IMR-90 (cell line): ENCODE results near the gene MDH1B. TPM values are rescaled to one million over a fixed set of nuclear protein-coding genes. Genes with fewer than 3 reads are reported as not detected.

Experiments
- ATAC-seq: fragments of 200-7000 bp; cut with Tn5 transposase; 2 replicates; pipeline ENCODE4 v1.9.1; 2020; ENCODE audit warnings: low read depth, mild to moderate bottlenecking, moderate library complexity
- BruUV-seq: library from RNA; stranded (reverse); fragments of 400-500 nt; replicated peaks from 2 replicates; lab custom pipeline; 2021; lab: Mats Ljungman, UMichigan
- CTCF ChIA-PET: fragments of 300-600 bp; formaldehyde crosslinking; extraction: SDS; loops from one replicate; lab custom pipeline; 2021; ENCODE audit warnings: antibody characterized with exemption; lab: Yijun Ruan, JAX
- POLR2A ChIA-PET: fragments of 300-600 bp; sonication (Branson Sonifier 250); formaldehyde crosslinking; loops from one replicate; lab custom pipeline; 2022; ENCODE audit warnings: antibody characterized with exemption; ENCODE audit not compliant: unreplicated experiment; lab: Charles Lee
- DNase-seq: peaks from one replicate; pipeline ENCODE4 v3.0.0; 2013
- H2AFZ ChIP-seq: replicated peaks from 2 replicates; pipeline ENCODE3; 2013; ENCODE audit warnings: low read length, mild to moderate bottlenecking; ENCODE audit not compliant: poor library complexity
- H2AK5ac ChIP-seq: 2 replicates; pipeline ENCODE4 v1.6.1; 2013; ENCODE audit warnings: low read depth, low read length, inconsistent platforms
- H2AK9ac ChIP-seq: replicated peaks from 2 replicates; pipeline ENCODE3; 2013; ENCODE audit warnings: mild to moderate bottlenecking, low read depth, low read length, moderate library complexity; ENCODE audit not compliant: poor library complexity
- H2BK120ac ChIP-seq: 2 replicates; pipeline ENCODE4 v1.6.1; 2013; ENCODE audit warnings: low read depth, low read length, inconsistent platforms
- H2BK15ac ChIP-seq: 3 replicates; pipeline ENCODE4 v1.6.1; 2013; ENCODE audit warnings: low read depth, low read length, inconsistent platforms
- H2BK20ac ChIP-seq: 2 replicates; pipeline ENCODE4 v1.6.1; 2013; ENCODE audit warnings: low read depth, mild to moderate bottlenecking, inconsistent platforms, low read length, moderate library complexity
- H2BK5ac ChIP-seq: 2 replicates; pipeline ENCODE4 v1.6.1; 2013; ENCODE audit warnings: mild to moderate bottlenecking, low read depth, low read length, inconsistent platforms; ENCODE audit not compliant: poor library complexity, severe bottlenecking
- H3K14ac ChIP-seq: replicated peaks from 2 replicates; pipeline ENCODE4 v1.6.1; 2013; ENCODE audit warnings: low read depth, low read length, inconsistent platforms
- H3K18ac ChIP-seq: 2 replicates; pipeline ENCODE4 v1.6.1; 2013; ENCODE audit warnings: low read depth, low read length, control low read depth
- H3K23ac ChIP-seq: 2 replicates; pipeline ENCODE4 v1.6.1; 2013; ENCODE audit warnings: low read depth, low read length, inconsistent platforms
- H3K27ac ChIP-seq: 2 replicates; pipeline ENCODE4 v1.5.1; 2013; ENCODE audit warnings: mild to moderate bottlenecking, control low read depth, low read length; ENCODE audit not compliant: insufficient read depth
- H3K27me3 ChIP-seq: 2 replicates; pipeline ENCODE4 v1.6.1; 2013; ENCODE audit warnings: low read length; ENCODE audit not compliant: control insufficient read depth, insufficient read depth
- H3K36me3 ChIP-seq: 2 replicates; pipeline ENCODE4 v1.6.1; 2013; ENCODE audit warnings: low read length, mixed read lengths; ENCODE audit not compliant: control insufficient read depth, insufficient read depth
- H3K4ac ChIP-seq: 2 replicates; pipeline ENCODE4 v1.6.1; 2013; ENCODE audit warnings: low read depth, low read length, inconsistent platforms
- H3K4me1 ChIP-seq: 2 replicates; pipeline ENCODE4 v1.6.1; 2013; ENCODE audit warnings: low read length, mixed read lengths; ENCODE audit not compliant: control insufficient read depth, insufficient read depth
- H3K4me2 ChIP-seq: 2 replicates; pipeline ENCODE4 v1.6.1; 2013; ENCODE audit warnings: low read depth, mild to moderate bottlenecking, control low read depth, low read length, moderate library complexity
- H3K4me3 ChIP-seq: 2 replicates; pipeline ENCODE4 v1.5.1; 2013; ENCODE audit warnings: low read depth, mild to moderate bottlenecking, control low read depth, low read length, moderate library complexity; ENCODE audit not compliant: insufficient read depth
- H3K56ac ChIP-seq: 2 replicates; pipeline ENCODE4 v1.6.1; 2013; ENCODE audit warnings: low read length, inconsistent platforms; ENCODE audit not compliant: insufficient read depth; ENCODE audit errors: extremely low read depth
- H3K79me1 ChIP-seq, 2 experiments: 2 replicates each; pipeline ENCODE4 v1.6.1; 2013; ENCODE audit warnings: low read length in 2 of 2, inconsistent platforms in 1 of 2, low read depth in 1 of 2
- H3K9ac ChIP-seq: 2 replicates; pipeline ENCODE4 v1.6.1; 2013; ENCODE audit warnings: low read depth, low read length, control low read depth
- H3K9me1 ChIP-seq: 2 replicates; pipeline ENCODE4 v1.6.1; 2013; ENCODE audit warnings: low read length, inconsistent platforms; ENCODE audit not compliant: insufficient read depth
- H3K9me3 ChIP-seq: 2 replicates; pipeline ENCODE4 v1.6.1; 2013; ENCODE audit warnings: low read length; ENCODE audit not compliant: control insufficient read depth, insufficient read depth
- H4K20me1 ChIP-seq: 2 replicates; pipeline ENCODE4 v1.6.1; 2013; ENCODE audit warnings: low read length, inconsistent platforms; ENCODE audit not compliant: insufficient read depth
- H4K5ac ChIP-seq: 2 replicates; pipeline ENCODE4 v1.6.1; 2013; ENCODE audit warnings: mild to moderate bottlenecking, low read depth, low read length, control low read depth
- H4K8ac ChIP-seq, 2 experiments: 2 replicates each; pipeline ENCODE4 v1.6.1; 2013; ENCODE audit warnings: low read depth in 2 of 2, low read length in 2 of 2, control low read depth in 1 of 2, inconsistent platforms in 1 of 2
- H4K91ac ChIP-seq: 2 replicates; pipeline ENCODE4 v1.6.1; 2013; ENCODE audit warnings: low read depth, low read length, inconsistent platforms; ENCODE audit not compliant: insufficient read depth
- MXI1 ChIP-seq: IDR thresholded peaks from 2 replicates; pipeline ENCODE4 v1.6.1; 2012; ENCODE audit warnings: low read depth, mild to moderate bottlenecking, low read length, moderate library complexity, borderline replicate concordance
- NFE2L2 ChIP-seq: fragments of 150-350 bp; IDR thresholded peaks from 2 replicates; pipeline ENCODE4 v1.6.1; 2016; ENCODE audit warnings: low read depth, mild to moderate bottlenecking, low read length
- POLR2A ChIP-seq: IDR thresholded peaks from 2 replicates; pipeline ENCODE4 v1.6.1; 2012; ENCODE audit warnings: mild to moderate bottlenecking, low read depth, low read length
- RAD21 ChIP-seq: IDR thresholded peaks from 2 replicates; pipeline ENCODE4 v1.6.1; 2012; ENCODE audit warnings: low read length, improper control_type of control experiment
- RCOR1 ChIP-seq: IDR thresholded peaks from 2 replicates; pipeline ENCODE4 v1.6.1; 2012; ENCODE audit warnings: mild to moderate bottlenecking, low read length, improper control_type of control experiment; ENCODE audit not compliant: insufficient replicate concordance
- RFX5 ChIP-seq: IDR thresholded peaks from 2 replicates; pipeline ENCODE4 v1.8.0; 2012; ENCODE audit warnings: low read depth, mild to moderate bottlenecking, low read length, moderate library complexity
- WGBS, 2 experiments: methylation state at CpG; one replicate each; pipeline versions ENCODE4 v1.1.5 to v1.1.7; 2013; ENCODE audit warnings: missing lambda C conversion rate in 2 of 2; ENCODE audit not compliant: insufficient read length in 1 of 2; ENCODE audit errors: extremely low coverage in 2 of 2; 5-methylcytosine and 5-hydroxymethylcytosine counted together
- dilution Hi-C: fragments of 300-500 bp; cut with HindIII; formaldehyde crosslinking; loops from one replicate; pipeline ENCODE4 v1.14.3; 2018; ENCODE audit warnings: low sequenced_read_pairs; ENCODE audit not compliant: unreplicated experiment
- in situ Hi-C: fragments of 300-500 bp; cut with MboI; formaldehyde crosslinking; loops from 3 replicates; pipeline ENCODE4 v1.14.3; 2019; ENCODE audit warnings: low sequenced_read_pairs, inconsistent platforms, mixed read lengths
- intact Hi-C: fragments of 100-400 bp; cut with micrococcal nuclease; formaldehyde crosslinking; loops from 2 replicates; pipeline ENCODE4 v1.10.0; 2022
- polyA plus RNA-seq, 3 experiments: library from polyadenylated mRNA; depleted of rRNA; stranded (reverse); fragments of >200 nt; gene quantifications; 2 replicates each; pipeline ENCODE4 v1.2.3, GENCODE V29; 2012; ENCODE audit warnings: low replicate concordance in 1 of 3
- total RNA-seq: library from RNA; depleted of rRNA; stranded (reverse); fragments of >200 nt; gene quantifications from 2 replicates; pipeline ENCODE4 v1.2.3, GENCODE V29; 2012
- TF ChIP-seq, protein P1 (sequence below): fragments of 150-350 bp; IDR thresholded peaks from 2 replicates; pipeline ENCODE4 v1.6.1; 2017; ENCODE audit warnings: mild to moderate bottlenecking, antibody characterized with exemption, low read length, low read depth

MDH1B gene
- total and polyA plus RNA-seq, 2 of the 4 experiments (the other 2 are of a cell fraction): 0.38 to 0.54 TPM

DNA sequence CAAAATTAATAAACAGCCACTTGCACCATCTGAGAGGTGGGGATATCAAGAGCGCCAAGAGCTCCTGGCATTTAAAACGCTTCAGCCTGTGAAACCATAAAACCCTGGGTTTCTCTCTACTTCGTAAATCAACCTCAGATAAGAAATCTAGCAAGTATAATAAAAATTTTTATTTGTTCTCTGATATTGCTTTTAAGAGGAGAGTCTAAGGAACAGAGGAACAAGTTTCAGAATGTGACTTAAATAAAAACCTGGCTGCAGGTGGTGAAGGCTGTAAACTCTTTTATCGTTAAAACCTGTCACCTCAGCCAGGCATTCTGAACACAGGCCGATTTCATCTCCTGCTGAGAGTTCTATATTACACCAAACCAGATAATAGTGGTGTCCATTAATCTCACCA is 56.8 kb downstream of the MDH1B start:
- Histone ChIP-seq H3K27me3 (peaks cover 2% of the 10 kb centered on the region; the same call in 1 of the 2 replicates), H2AK9ac (no peak overlapping the region), H3K4me1 (no peaks in the 10 kb centered on the region), H3K9me1 (no peaks in the 10 kb centered on the region), H2BK120ac (no peak overlapping the region), H2BK20ac (no peak overlapping the region), H3K79me1 (no peaks in the 10 kb centered on the region), H3K56ac (no peak overlapping the region), H3K27ac (no peak overlapping the region), H2AFZ (no peak overlapping the region), H3K14ac (no peak overlapping the region), H4K20me1 (no peaks in the 10 kb centered on the region), H3K9me3 (no peaks in the 10 kb centered on the region), H3K4ac (no peak overlapping the region), H4K91ac (no peak overlapping the region), H3K4me2 (no peak overlapping the region), H4K8ac (no peak overlapping the region), H3K23ac (no peak overlapping the region), H3K36me3 (no peaks in the 10 kb centered on the region), H3K18ac (no peak overlapping the region), H3K4me3 (no peak overlapping the region), H2BK15ac (no peak overlapping the region), H2BK5ac (no peak overlapping the region), H2AK5ac (no peak overlapping the region), H3K9ac (no peak overlapping the region), H4K5ac (no peak overlapping the region)
- ATAC-seq: no peak
- no peak for TF ChIP-seq RCOR1
- TF ChIP-seq NFE2L2: no peak
- TF ChIP-seq RFX5: no peak
- TF ChIP-seq POLR2A: no peak
- TF ChIP-seq, protein P1, sequence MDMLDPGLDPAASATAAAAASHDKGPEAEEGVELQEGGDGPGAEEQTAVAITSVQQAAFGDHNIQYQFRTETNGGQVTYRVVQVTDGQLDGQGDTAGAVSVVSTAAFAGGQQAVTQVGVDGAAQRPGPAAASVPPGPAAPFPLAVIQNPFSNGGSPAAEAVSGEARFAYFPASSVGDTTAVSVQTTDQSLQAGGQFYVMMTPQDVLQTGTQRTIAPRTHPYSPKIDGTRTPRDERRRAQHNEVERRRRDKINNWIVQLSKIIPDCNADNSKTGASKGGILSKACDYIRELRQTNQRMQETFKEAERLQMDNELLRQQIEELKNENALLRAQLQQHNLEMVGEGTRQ: no peak
- TF ChIP-seq MXI1: no peak
- TF ChIP-seq RAD21: no peak
- BruUV-seq: no TSS peak
- no peak for DNase-seq
- dilution Hi-C loops (no loop called here), intact Hi-C loops (no loop called here), in situ Hi-C loops (no loop called here)
- POLR2A ChIA-PET: no interaction called here
- CTCF ChIA-PET: interaction anchor here (0.7 to 1.1 kb wide), 2 partner anchors 11 to 23 kb away, joined by 3 read pairs; no protein-coding TSS in a partner anchor
- no CpG with 5 or more reads among the region's 5 CpGs for WGBS, 2 experiments
